ENCODE data around the gene RBFOX2.

Gene RBFOX2

DNA sequence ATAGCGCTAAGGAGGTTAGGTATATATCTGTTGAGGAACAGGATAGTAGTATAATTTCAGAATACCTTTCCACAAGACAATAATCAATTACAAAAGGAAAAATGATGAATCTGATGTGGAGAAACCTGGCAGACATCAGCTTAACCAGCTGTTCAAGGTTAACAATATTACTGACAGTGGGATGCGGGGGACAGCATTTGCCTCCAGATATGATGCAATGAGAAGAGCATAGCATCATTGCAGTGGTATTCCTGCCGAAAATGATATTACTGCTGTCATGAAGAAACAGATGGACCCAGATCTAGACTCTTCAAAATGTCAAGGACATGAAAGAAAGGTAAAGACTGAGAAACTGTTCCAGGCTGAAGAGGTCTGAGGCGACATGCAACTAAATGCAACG is 49.7 kb downstream of the RBFOX2 start:
- Histone ChIP-seq H3K4me1 (ENCODE audit: control insufficient read depth, low read depth, low read length) (no peaks in the 10 kb centered on the region), H2BK120ac (ENCODE audit: low read depth, low read length) (no peak overlapping the region), H3K27me3 (ENCODE audit: insufficient read depth, low read length, poor library complexity) (no peaks in the 10 kb centered on the region), H3K79me2 (ENCODE audit: control insufficient read depth, insufficient read depth, low read length) (peaks cover 14% of the 10 kb centered on the region), H4K8ac (ENCODE audit: low read depth, low read length) (no peak overlapping the region), H3K18ac (ENCODE audit: low read length) (no peak overlapping the region), H3K4me2 (ENCODE audit: low read length) (no peak overlapping the region), H3K4ac (ENCODE audit: low read depth, low read length) (no peak overlapping the region), H3K79me1 (ENCODE audit: low read length) (peaks cover 10% of the 10 kb centered on the region), H3K27ac (ENCODE audit: low read depth, low read length) (no peak overlapping the region), H3K36me3 (ENCODE audit: control insufficient read depth, insufficient read depth, low read length) (no peaks in the 10 kb centered on the region), H4K5ac (ENCODE audit: low read length) (no peak overlapping the region), H2BK15ac (replicated peaks; ENCODE audit: low read depth) (no peak overlapping the region), H3K56ac (ENCODE audit: low read length) (no peak overlapping the region), H2AK5ac (ENCODE audit: low read length) (no peak overlapping the region), H3K4me3 (ENCODE audit: low read length) (no peak overlapping the region), H2BK5ac (ENCODE audit: low read length) (no peak overlapping the region), H3K9ac (ENCODE audit: low read length) (no peak overlapping the region), H3K23ac (ENCODE audit: low read length) (no peak overlapping the region)
- no CpG with 5 or more reads among the region's 5 CpGs for WGBS (ENCODE audit: extremely low coverage, insufficient coverage, low lambda C conversion rate)
- DNase-seq = no peak

DNA sequence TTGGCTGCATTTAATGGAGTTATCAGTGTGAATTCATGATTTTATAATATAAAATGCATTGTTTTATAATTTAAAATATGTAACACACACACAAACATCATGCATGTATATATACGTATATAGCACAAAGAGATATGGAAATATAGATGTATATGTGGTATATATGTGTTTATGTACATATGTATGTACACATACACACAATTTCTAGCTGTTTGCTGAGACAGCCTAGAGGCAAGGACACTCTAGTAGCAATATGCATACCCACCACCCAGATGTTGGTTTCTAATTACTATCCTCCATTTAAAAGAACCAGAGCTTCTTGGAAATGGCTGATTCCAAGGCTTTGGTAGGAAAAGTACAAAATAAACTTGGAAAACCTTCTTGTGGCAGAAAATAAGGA is 50.4 kb downstream of the RBFOX2 start:
- Histone ChIP-seq H3K27ac (ENCODE audit: low read depth, low read length) (no peak overlapping the region), H3K4ac (ENCODE audit: low read depth, low read length) (no peak overlapping the region), H4K8ac (ENCODE audit: low read depth, low read length) (no peak overlapping the region), H2AK5ac (ENCODE audit: low read length) (no peak overlapping the region), H2BK120ac (ENCODE audit: low read depth, low read length) (no peak overlapping the region), H3K4me1 (ENCODE audit: control insufficient read depth, low read depth, low read length) (no peaks in the 10 kb centered on the region), H3K79me2 (ENCODE audit: control insufficient read depth, insufficient read depth, low read length) (peaks cover 16% of the 10 kb centered on the region), H3K4me3 (ENCODE audit: low read length) (no peak overlapping the region), H3K79me1 (ENCODE audit: low read length) (peaks cover 14% of the 10 kb centered on the region), H3K9ac (ENCODE audit: low read length) (no peak overlapping the region), H3K18ac (ENCODE audit: low read length) (no peak overlapping the region), H2BK15ac (replicated peaks; ENCODE audit: low read depth) (no peak overlapping the region), H3K4me2 (ENCODE audit: low read length) (no peak overlapping the region), H3K23ac (ENCODE audit: low read length) (no peak overlapping the region), H2BK5ac (ENCODE audit: low read length) (no peak overlapping the region), H3K56ac (ENCODE audit: low read length) (no peak overlapping the region), H3K36me3 (ENCODE audit: control insufficient read depth, insufficient read depth, low read length) (no peaks in the 10 kb centered on the region), H3K27me3 (ENCODE audit: insufficient read depth, low read length, poor library complexity) (no peaks in the 10 kb centered on the region), H4K5ac (ENCODE audit: low read length) (no peak overlapping the region)
- no peak for DNase-seq
- WGBS (ENCODE audit: extremely low coverage, insufficient coverage, low lambda C conversion rate) = no CpG with 5 or more reads among the region's 1 CpG

DNA sequence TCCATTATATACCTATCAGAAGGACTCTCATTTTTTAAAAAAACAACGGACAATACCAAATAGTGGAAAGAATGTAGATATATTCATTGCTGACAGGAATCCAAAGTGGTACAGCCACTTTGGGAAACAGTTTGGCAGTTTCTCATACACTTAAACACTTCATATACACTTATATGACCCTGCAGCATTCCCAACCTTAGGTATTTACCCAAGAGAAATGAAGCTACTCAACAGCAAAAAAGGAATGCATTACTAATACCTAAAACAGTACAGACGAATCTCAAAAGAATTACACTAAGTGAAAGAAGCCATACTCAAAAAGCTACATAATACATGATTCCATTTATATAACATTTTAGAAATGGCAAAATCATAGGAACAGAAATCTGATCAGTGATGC is 51.5 kb downstream of the RBFOX2 start:
- no peaks in the 10 kb centered on the region for H3K36me3 ChIP-seq (ENCODE audit: control insufficient read depth, insufficient read depth, low read length)
- no peak overlapping the region for H3K56ac ChIP-seq (ENCODE audit: low read length)
- no peak overlapping the region for H3K4ac ChIP-seq (ENCODE audit: low read depth, low read length)
- H2AK5ac ChIP-seq (ENCODE audit: low read length) = no peak overlapping the region
- peaks cover 13% of the 10 kb centered on the region for H3K79me2 ChIP-seq (ENCODE audit: control insufficient read depth, insufficient read depth, low read length)
- H2BK120ac ChIP-seq (ENCODE audit: low read depth, low read length) = no peak overlapping the region
- no peak overlapping the region for H3K4me2 ChIP-seq (ENCODE audit: low read length)
- H4K5ac ChIP-seq (ENCODE audit: low read length) = no peak overlapping the region
- H3K27me3 ChIP-seq (ENCODE audit: insufficient read depth, low read length, poor library complexity) = no peaks in the 10 kb centered on the region
- WGBS (ENCODE audit: extremely low coverage, insufficient coverage, low lambda C conversion rate) = no CpG with 5 or more reads among the region's 2 CpGs
- H3K23ac ChIP-seq (ENCODE audit: low read length) = no peak overlapping the region
- DNase-seq = no peak
- H4K8ac ChIP-seq (ENCODE audit: low read depth, low read length) = no peak overlapping the region
- no peak overlapping the region for H3K27ac ChIP-seq (ENCODE audit: low read depth, low read length)
- no peak overlapping the region for H2BK5ac ChIP-seq (ENCODE audit: low read length)
- no peak overlapping the region for H3K4me3 ChIP-seq (ENCODE audit: low read length)
- H2BK15ac ChIP-seq (replicated peaks; ENCODE audit: low read depth) = no peak overlapping the region
- H3K18ac ChIP-seq (ENCODE audit: low read length) = no peak overlapping the region
- peaks cover 3% of the 10 kb centered on the region for H3K4me1 ChIP-seq (ENCODE audit: control insufficient read depth, low read depth, low read length)
- H3K9ac ChIP-seq (ENCODE audit: low read length) = no peak overlapping the region
- peaks cover 12% of the 10 kb centered on the region for H3K79me1 ChIP-seq (ENCODE audit: low read length)

DNA sequence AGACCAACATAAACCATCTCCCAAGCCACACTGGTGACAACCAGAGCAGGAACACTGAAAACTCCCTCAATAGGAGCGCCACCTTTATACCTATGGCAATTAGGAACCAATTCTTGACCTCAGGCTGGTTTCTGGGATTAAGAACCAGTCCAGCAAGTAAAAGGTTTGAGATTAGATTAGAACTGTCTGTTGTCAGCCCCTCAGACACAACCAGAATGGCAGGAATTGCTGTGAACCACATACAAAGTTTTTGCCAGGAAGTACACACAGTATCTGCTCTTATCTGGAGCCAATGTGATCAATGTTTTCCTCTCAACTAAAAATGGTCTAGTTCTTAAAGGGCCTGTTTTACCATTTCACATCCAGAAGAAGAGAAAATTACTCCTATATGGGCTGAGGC is 55.2 kb downstream of the RBFOX2 start:
- Histone ChIP-seq H3K56ac (ENCODE audit: low read length) (no peak overlapping the region), H4K8ac (ENCODE audit: low read depth, low read length) (no peak overlapping the region), H3K9ac (ENCODE audit: low read length) (no peak overlapping the region), H3K36me3 (ENCODE audit: control insufficient read depth, insufficient read depth, low read length) (no peaks in the 10 kb centered on the region), H4K5ac (ENCODE audit: low read length) (no peak overlapping the region), H3K4ac (ENCODE audit: low read depth, low read length) (peak overlapping the region; percentile 8), H3K27me3 (ENCODE audit: insufficient read depth, low read length, poor library complexity) (no peaks in the 10 kb centered on the region), H3K4me3 (ENCODE audit: low read length) (no peak overlapping the region), H2BK120ac (ENCODE audit: low read depth, low read length) (no peak overlapping the region), H3K4me1 (ENCODE audit: control insufficient read depth, low read depth, low read length) (peaks cover 3% of the 10 kb centered on the region), H3K18ac (ENCODE audit: low read length) (no peak overlapping the region), H2AK5ac (ENCODE audit: low read length) (no peak overlapping the region), H3K23ac (ENCODE audit: low read length) (no peak overlapping the region), H3K79me2 (ENCODE audit: control insufficient read depth, insufficient read depth, low read length) (peaks cover 21% of the 10 kb centered on the region), H2BK5ac (ENCODE audit: low read length) (no peak overlapping the region), H3K79me1 (ENCODE audit: low read length) (peaks cover 13% of the 10 kb centered on the region), H3K27ac (ENCODE audit: low read depth, low read length) (no peak overlapping the region), H3K4me2 (ENCODE audit: low read length) (no peak overlapping the region), H2BK15ac (replicated peaks; ENCODE audit: low read depth) (no peak overlapping the region)
- DNase-seq = no peak
- WGBS (ENCODE audit: extremely low coverage, insufficient coverage, low lambda C conversion rate) = no CpG with 5 or more reads among the region's 1 CpG

DNA sequence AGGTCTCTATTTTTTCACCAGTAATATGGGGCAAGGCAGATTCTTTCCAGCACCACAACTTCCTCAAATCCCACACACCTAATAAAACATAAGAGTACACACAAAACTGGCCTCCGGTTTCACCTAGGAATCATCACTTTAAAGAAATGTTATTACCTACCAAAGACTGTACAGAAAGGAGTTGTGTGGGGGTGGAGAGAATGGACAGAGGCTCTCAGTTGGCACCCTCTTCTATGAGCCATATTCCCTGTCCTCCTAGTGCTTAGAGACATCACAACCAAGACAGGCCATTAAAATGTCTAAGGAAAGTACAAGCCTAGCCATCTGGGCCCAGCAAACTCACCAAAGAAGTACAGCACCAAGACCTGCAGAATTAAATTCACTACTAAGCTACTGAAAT is 56.1 kb downstream of the RBFOX2 start:
- Histone ChIP-seq H3K27ac (ENCODE audit: low read depth, low read length) (no peak overlapping the region), H3K23ac (ENCODE audit: low read length) (no peak overlapping the region), H3K4me3 (ENCODE audit: low read length) (no peak overlapping the region), H3K79me1 (ENCODE audit: low read length) (peaks cover 13% of the 10 kb centered on the region), H3K56ac (ENCODE audit: low read length) (no peak overlapping the region), H3K9ac (ENCODE audit: low read length) (no peak overlapping the region), H2AK5ac (ENCODE audit: low read length) (no peak overlapping the region), H2BK5ac (ENCODE audit: low read length) (no peak overlapping the region), H3K4ac (ENCODE audit: low read depth, low read length) (no peak overlapping the region), H3K4me1 (ENCODE audit: control insufficient read depth, low read depth, low read length) (peaks cover 3% of the 10 kb centered on the region), H2BK15ac (replicated peaks; ENCODE audit: low read depth) (no peak overlapping the region), H3K36me3 (ENCODE audit: control insufficient read depth, insufficient read depth, low read length) (no peaks in the 10 kb centered on the region), H3K4me2 (ENCODE audit: low read length) (no peak overlapping the region), H3K27me3 (ENCODE audit: insufficient read depth, low read length, poor library complexity) (no peaks in the 10 kb centered on the region), H4K8ac (ENCODE audit: low read depth, low read length) (no peak overlapping the region), H4K5ac (ENCODE audit: low read length) (no peak overlapping the region), H2BK120ac (ENCODE audit: low read depth, low read length) (no peak overlapping the region), H3K79me2 (ENCODE audit: control insufficient read depth, insufficient read depth, low read length) (peaks cover 21% of the 10 kb centered on the region), H3K18ac (ENCODE audit: low read length) (no peak overlapping the region)
- no CpG with 5 or more reads among the region's 1 CpG for WGBS (ENCODE audit: extremely low coverage, insufficient coverage, low lambda C conversion rate)
- DNase-seq = no peak

DNA sequence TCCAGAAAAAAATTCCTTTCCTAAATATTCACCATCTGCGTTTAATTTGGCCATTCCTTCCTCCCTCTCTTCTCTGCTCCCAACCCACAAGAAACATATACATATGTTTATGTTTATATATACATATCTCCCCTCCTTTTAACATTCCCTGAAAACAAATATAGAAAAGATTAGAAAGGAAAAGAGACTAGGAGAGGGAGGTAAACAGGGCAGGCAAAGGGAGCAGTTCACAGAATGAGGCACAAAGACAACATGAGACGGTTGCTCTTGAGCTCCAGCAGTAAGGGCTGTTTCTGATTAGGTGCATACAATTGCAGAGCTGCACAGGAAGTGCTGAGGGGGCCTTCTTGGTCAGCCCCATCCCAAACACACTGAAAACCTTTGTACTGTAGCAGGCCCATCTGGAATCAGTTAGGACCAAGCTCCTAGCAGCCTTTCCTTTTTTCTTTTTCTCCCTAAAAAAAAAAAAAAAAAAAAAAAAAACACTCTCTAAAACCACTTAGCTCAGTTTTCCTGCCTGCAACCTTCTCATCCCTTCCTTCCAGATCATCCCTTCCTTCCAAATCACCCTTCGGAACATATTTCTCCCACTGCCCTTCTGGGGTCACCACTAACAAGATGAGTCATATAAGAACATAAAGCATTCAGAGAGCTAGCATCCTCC is 57.0 kb downstream of the RBFOX2 start:
- Histone ChIP-seq H3K4me3 (ENCODE audit: low read length) (no peak overlapping the region), H2BK15ac (replicated peaks; ENCODE audit: low read depth) (no peak overlapping the region), H3K18ac (ENCODE audit: low read length) (no peak overlapping the region), H3K4ac (ENCODE audit: low read depth, low read length) (no peak overlapping the region), H2BK120ac (ENCODE audit: low read depth, low read length) (no peak overlapping the region), H3K27me3 (ENCODE audit: insufficient read depth, low read length, poor library complexity) (no peaks in the 10 kb centered on the region), H3K56ac (ENCODE audit: low read length) (no peak overlapping the region), H2BK5ac (ENCODE audit: low read length) (no peak overlapping the region), H2AK5ac (ENCODE audit: low read length) (no peak overlapping the region), H3K79me2 (ENCODE audit: control insufficient read depth, insufficient read depth, low read length) (peaks cover 22% of the 10 kb centered on the region), H3K27ac (ENCODE audit: low read depth, low read length) (no peak overlapping the region), H3K23ac (ENCODE audit: low read length) (no peak overlapping the region), H4K8ac (ENCODE audit: low read depth, low read length) (no peak overlapping the region), H3K36me3 (ENCODE audit: control insufficient read depth, insufficient read depth, low read length) (no peaks in the 10 kb centered on the region), H3K9ac (ENCODE audit: low read length) (no peak overlapping the region), H3K4me2 (ENCODE audit: low read length) (no peak overlapping the region), H3K79me1 (ENCODE audit: low read length) (peaks cover 13% of the 10 kb centered on the region), H4K5ac (ENCODE audit: low read length) (no peak overlapping the region), H3K4me1 (ENCODE audit: control insufficient read depth, low read depth, low read length) (peaks cover 3% of the 10 kb centered on the region)
- no CpG with 5 or more reads among the region's 3 CpGs for WGBS (ENCODE audit: extremely low coverage, insufficient coverage, low lambda C conversion rate)
- DNase-seq = peak; percentile 53
